ENCODE data around the gene NANOG.
"Not testable (repeated sequence)": the region's sequence is repeated elsewhere in the genome, so short reads cannot be mapped to it uniquely, and the experiment has no call there.

DNA sequence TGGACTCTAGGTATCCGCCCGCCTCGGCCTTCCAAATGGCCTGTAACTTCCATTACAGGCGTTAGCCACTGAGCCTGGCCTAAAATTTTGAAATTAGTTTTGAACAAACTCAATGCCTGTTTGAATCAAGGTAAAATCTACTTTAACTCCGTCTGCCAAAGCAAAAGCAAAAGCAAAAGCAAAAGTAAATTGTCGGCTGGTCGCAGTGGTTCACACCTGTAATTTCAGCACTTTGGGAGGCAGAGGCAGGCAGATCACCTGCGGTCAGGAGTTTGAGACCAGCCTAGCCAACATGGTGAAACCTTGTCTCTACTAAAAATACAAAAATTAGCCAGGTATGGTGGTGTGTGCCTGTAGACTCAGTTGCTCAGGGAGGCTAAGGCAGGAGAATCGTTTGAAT, 33.5 kb upstream of the NANOG start:
- TF ChIP-seq EP300, CTCF, POLR2A, POLR2AphosphoS5 (IDR thresholded peaks at IDR 0.05): not testable (repeated sequence)

Measured in suprapubic skin (tissue), 4 donors.